ENCODE results near the gene MSI2.

The MSI2 gene

GRCh38 chr17:57273490-57273889, 17.2 kb downstream of the MSI2 start:
- no peak for DNase-seq

GRCh38 chr17:57274162-57274561, 17.8 kb downstream of the MSI2 start:
- DNase-seq = no peak

GRCh38 chr17:57275071-57275764, 18.9 kb downstream of the MSI2 start:
- DNase-seq = no peak

DNA sequence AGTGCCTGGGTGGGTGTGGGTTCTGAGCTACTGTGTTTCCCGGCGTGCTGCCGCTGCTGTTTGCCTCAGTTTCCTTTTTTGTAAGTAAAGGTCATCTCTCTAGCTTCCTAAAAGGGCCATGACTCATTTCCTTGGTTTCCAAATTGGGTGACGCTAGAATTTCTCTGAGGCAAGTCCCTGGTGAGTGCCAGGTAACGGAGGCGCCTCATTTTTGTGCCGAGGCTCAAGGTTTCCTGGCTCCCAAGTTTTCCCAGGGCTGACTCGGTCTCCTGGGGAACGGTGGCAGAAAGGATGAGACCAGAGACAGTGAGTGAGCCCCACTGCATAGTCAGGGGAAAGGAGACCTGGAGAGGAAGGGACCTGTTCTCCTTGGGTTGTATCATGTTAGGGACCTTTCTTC, 20.3 kb downstream of the MSI2 start:
- no peak for DNase-seq

- DNase-seq = no peak
Observed at GRCh38 chr17:57277923-57278604, 21.7 kb downstream of the MSI2 start.

DNA sequence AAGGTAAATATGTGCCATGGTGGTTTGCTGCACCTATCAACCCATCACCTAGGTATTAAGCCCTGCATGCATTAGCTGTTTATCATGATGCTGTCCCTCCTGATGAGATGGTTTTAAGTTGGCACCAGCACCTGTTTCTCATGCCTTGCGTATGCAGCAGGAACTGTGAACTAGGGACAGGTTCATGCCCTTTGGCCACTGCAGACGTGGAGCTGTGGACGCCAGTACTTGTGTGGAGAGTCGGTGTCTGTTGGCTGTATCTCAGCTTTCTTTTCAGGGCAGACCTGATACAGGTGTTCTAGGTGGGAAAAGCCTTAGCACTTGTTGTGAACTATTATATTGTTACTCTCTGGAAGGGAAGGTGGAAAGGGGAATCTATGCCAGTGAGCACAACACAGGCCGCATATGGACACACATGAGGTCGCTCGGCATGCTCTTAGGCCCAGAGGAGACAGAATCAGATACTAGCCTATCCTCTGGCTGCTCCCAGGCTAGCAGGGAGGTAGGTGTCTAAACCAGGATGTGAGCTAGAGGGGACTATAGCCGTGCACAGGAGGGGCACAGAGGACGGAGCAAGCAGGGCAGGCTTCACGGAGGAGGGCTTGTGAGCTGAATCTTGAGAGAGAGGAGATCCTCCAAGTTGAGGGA, 22.5 kb downstream of the MSI2 start:
- DNase-seq = no peak

DNA sequence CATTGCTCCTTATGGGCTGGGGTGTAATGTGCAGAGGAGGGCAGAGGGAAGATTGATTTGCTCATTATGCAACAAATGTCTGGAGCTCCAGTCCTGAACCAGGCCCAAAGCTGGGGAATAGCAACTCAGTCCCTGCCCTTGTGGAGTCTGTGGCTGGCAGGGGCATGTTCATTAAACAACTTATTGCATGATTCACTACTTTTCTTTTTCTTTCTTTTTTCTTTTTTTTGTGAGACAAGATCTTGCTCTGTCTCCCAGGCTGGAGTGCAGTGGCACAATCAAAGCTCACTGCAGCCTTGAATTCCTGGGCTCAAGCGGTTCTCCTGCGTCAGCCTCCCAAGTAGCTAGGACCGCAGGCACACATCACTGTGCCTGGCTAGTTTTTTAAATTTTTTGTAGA, 23.1 kb downstream of the MSI2 start:
- DNase-seq = no peak

DNA sequence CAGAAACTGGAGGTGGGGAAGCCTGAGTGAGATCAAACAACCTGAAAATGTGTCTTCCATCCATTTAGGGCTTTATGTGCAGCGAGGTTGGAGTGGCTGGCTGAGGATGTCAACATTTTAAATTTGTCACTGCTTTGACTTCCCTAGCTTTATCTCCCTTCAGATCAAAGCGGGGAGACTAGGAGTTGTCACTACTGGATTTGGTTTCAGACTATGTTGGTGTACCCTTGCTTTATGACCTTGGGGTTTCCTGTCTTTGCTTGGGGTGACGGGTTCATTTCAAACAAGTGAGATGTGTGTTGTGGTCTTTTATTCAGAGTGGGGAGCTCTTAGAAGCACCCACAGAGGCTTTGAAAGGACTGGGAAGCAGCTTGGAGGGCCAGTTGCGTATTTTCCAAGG, 25.6 kb downstream of the MSI2 start:
- no peak for DNase-seq

- DNase-seq = no peak
Observed at GRCh38 chr17:57282296-57282695, 26.0 kb downstream of the MSI2 start.

GRCh38 chr17:57283203-57283971, 27.1 kb downstream of the MSI2 start:
- no peak for DNase-seq

- peak; percentile 38 for DNase-seq
Observed at GRCh38 chr17:57284583-57284982, 28.3 kb downstream of the MSI2 start.

DNA sequence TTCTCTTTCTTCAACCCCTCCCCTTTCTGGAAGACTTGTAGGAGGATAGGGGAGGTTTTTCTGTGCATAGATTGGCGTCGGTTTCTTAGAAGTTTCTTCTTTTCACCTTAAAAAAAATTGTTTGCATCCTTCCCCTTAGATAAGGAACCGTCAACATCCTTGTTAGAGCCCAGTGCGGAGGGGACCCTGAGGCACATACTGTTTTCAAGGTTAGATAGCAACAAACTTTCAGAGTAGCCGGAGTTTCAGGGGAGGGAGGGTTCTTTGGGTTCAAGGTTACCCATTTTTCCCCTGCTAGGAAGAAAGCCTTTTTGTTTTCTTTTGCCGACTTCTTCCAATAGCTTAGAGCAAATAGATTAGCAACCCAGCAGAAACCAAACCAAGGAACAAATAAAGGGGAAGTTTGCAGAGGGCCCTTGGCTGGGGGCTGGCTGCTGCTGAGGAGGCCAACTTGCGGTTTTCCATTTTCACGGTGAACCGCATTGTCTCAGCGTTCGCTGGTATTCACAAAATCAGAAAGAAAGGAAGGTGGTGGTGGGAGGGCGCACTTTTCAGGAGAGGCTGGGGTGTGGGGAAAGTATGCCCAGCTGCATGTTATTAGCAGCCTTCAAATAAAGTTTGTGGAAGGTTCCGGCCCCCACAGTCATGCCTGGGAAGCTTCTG, 28.8 kb downstream of the MSI2 start:
- peak; percentile 78 for DNase-seq

- DNase-seq = no peak
Observed at GRCh38 chr17:57285701-57286100, 29.4 kb downstream of the MSI2 start.

GRCh38 chr17:57286399-57287105, 30.2 kb downstream of the MSI2 start:
- DNase-seq = no peak

GRCh38 chr17:57288040-57288772, 31.9 kb downstream of the MSI2 start:
- DNase-seq = no peak

- no peak for DNase-seq
Observed at GRCh38 chr17:57288773-57289121, 32.4 kb downstream of the MSI2 start.

DNA sequence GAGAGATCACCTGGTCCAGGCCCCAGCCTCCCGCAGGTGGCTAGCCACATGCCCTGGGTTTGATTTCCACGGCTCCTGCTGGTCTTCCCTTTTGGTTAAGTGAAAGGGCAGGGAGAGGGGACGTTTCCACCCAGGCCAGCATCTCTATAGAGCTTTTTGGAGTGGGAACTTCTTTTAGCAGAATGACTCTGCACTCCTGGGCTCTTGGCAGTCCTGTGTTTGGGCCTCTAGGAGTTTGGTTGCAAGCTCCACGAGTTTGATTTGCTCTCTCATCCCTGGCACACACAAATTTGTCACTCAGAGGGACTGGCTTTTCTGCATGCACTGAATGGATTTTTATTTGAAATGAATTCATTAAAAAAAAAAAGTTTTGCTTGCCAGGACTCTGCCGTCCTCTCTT, 32.8 kb downstream of the MSI2 start:
- no peak for DNase-seq

- no peak for DNase-seq
Observed at GRCh38 chr17:57289613-57290012, 33.3 kb downstream of the MSI2 start.

- DNase-seq = no peak
Observed at GRCh38 chr17:57290981-57291380, 34.7 kb downstream of the MSI2 start.

DNA sequence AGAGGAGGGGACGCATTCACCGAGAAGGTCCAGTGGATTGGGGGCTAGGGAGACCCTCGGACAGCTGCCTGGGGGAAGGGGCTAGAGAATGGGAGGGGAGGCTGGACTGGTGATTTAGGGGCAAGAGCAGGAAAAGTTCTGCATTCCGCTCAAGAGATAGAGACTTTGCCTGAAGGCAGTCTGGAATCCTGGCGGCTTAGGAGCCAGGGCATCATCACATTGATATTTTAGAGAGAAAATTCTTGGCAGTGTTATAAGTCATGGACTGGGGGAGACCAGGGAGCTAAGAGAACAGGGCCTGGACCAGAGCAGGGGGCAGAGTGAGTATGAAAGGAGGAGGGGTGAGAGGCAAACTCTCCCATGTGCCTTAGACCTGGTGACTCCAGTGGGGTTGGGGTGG, 35.8 kb downstream of the MSI2 start:
- DNase-seq = no peak

DNA sequence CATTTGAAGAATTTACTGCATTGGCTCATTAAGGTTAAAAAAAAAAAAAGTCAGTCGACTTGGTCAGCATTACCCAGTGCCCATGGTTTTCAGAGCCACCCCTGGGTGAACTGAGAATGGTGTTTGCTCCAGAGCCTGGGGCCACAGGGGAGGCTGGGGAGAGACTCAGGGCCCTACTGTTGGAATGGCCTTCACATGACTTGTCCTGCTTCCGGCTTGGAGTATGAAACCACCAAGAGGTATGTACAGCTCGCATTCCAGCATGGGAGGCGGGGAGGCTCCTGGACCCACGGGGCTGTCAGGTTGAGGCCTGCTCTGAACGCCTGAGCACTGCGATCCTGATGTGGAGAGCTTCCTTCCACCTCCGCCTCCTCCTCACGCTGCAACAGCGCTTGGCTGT, 36.8 kb downstream of the MSI2 start:
- no peak for DNase-seq

DNA sequence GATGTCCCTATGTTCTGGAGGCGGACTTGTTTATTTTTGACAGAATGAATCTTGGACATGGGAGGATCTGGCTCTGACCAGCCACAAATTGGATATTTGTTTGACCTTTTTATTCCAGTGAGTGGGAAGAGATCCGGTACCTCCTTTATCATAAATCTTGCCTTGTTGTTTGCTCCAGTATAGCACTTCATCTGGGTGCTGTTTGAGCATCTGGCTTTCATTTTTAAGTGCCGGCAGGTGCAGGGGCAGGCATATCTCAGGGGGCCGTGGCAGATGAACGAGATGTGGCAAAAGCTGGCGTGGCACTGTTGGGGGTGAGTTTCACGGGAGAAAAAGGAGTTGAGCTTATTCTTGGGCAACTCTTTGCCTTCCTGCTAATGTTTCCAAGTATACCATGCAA, 37.8 kb downstream of the MSI2 start:
- no peak for DNase-seq

All from stimulated activated CD8-positive, alpha-beta memory T cell treated with anti-CD3 and anti-CD28 coated beads, Interleukin-4, amount 100 ng/mL, for 48 hours (primary cell).